ENCODE results near the gene RALY. TPM values are rescaled to one million over a fixed set of nuclear protein-coding genes. Genes with fewer than 3 reads are reported as not detected.

RALY gene
- total and polyA plus RNA-seq, 2 donors (not counting 3 experiments of a cell fraction or from before 2014, with no cell fraction given): 142 to 146 TPM

GRCh38 chr20:34093895-34094294, 100.2 kb downstream of the RALY start:
- H3K9me3 ChIP-seq (replicated peaks; ENCODE audit: control insufficient read depth, insufficient read depth, low read length): no peaks in the 10 kb centered on the region
- DNase-seq (ENCODE audit: low read depth, low spot score) (no peak), FAIRE-seq (no peak)
- ChIA-PET CTCF (interaction anchor here (1.6 kb wide), 1 partner anchor 19 kb away, joined by 5 read pairs; the partner anchor contains the start of gene EIF2S2), POLR2A (no interaction called here)
- intact Hi-C loops (cut with micrococcal nuclease) (no loop called here), dilution Hi-C loops (cut with MboI; ENCODE audit: extremely low pct_ligation_motif_present, low sequenced_read_pairs) (no loop called here)
- H4K20me1 ChIP-seq (replicated peaks; ENCODE audit: control insufficient read depth, extremely low read depth, insufficient read depth, low read length): no peaks in the 10 kb centered on the region
- no peak overlapping the region for H3K27ac ChIP-seq (ENCODE audit: insufficient read depth, low read depth, low read length)
- peaks cover 24% of the 10 kb centered on the region for H3K79me2 ChIP-seq (ENCODE audit: control insufficient read depth, insufficient read depth, low read length)
- no peak overlapping the region for H2AFZ ChIP-seq (ENCODE audit: low read depth, low read length)
- H3K4me3 ChIP-seq (replicated peaks in 1 of 3; ENCODE audit: insufficient read depth in 1 of 3, low read depth in 1 of 3, low read length in 3 of 3): no peak overlapping the region
- H3K9me1 ChIP-seq (replicated peaks; ENCODE audit: control insufficient read depth, extremely low read depth, insufficient read depth, low read length): no peaks in the 10 kb centered on the region
- no peak overlapping the region for H3K9ac ChIP-seq (replicated peaks; ENCODE audit: extremely low read depth, insufficient read depth, low read length)
- H3K27me3 ChIP-seq (ENCODE audit: control insufficient read depth in 2 of 2, insufficient read depth in 2 of 2, low read length in 2 of 2): no peaks in the 10 kb centered on the region
- BruUV-seq (replicated peaks): no TSS peak
- TF ChIP-seq JUN (IDR thresholded peaks at IDR 0.05; ENCODE audit: borderline replicate concordance, insufficient read depth, insufficient read length, low read depth) (no peak), EZH2 (IDR thresholded peaks at IDR 0.05; ENCODE audit: borderline replicate concordance, low read depth, low read length, severe bottlenecking) (no peak), POLR2A (IDR thresholded peaks at IDR 0.05; ENCODE audit: low read depth, low read length) (no peak), GATA2 (IDR thresholded peaks at IDR 0.05; ENCODE audit: insufficient read depth, insufficient read length, low read depth, low read length) (no peak), FOS (IDR thresholded peaks at IDR 0.05; ENCODE audit: borderline replicate concordance, insufficient read depth, low read length) (no peak), MYC (IDR thresholded peaks at IDR 0.05; ENCODE audit: low read depth, low read length) (no peak), POLR2AphosphoS5 (IDR thresholded peaks at IDR 0.05; ENCODE audit: insufficient read depth, low read depth, low read length) (no peak), CTCF (IDR thresholded peaks at IDR 0.05; ENCODE audit: extremely low read depth in 1 of 2, insufficient read depth in 1 of 2, low read depth in 1 of 2, low read length in 2 of 2) (no peak), MAX (IDR thresholded peaks at IDR 0.05; ENCODE audit: insufficient read depth, insufficient read length) (no peak)
- peaks cover 44 to 51% of the 10 kb centered on the region in 2 experiments for H3K36me3 ChIP-seq (ENCODE audit: control insufficient read depth in 2 of 2, extremely low read depth in 1 of 2, insufficient read depth in 2 of 2, low read length in 2 of 2)
- H3K4me1 ChIP-seq (ENCODE audit: control insufficient read depth, extremely low read depth, insufficient read depth, low read length): no peaks in the 10 kb centered on the region
- no peak overlapping the region for H3K4me2 ChIP-seq (ENCODE audit: insufficient read depth, low read length)

All from endothelial cell of umbilical vein (primary cell).